ENCODE results near the gene ATF6.
"Not testable (repeated sequence)": the region's sequence is repeated elsewhere in the genome, so short reads cannot be mapped to it uniquely, and the experiment has no call there.

DNA sequence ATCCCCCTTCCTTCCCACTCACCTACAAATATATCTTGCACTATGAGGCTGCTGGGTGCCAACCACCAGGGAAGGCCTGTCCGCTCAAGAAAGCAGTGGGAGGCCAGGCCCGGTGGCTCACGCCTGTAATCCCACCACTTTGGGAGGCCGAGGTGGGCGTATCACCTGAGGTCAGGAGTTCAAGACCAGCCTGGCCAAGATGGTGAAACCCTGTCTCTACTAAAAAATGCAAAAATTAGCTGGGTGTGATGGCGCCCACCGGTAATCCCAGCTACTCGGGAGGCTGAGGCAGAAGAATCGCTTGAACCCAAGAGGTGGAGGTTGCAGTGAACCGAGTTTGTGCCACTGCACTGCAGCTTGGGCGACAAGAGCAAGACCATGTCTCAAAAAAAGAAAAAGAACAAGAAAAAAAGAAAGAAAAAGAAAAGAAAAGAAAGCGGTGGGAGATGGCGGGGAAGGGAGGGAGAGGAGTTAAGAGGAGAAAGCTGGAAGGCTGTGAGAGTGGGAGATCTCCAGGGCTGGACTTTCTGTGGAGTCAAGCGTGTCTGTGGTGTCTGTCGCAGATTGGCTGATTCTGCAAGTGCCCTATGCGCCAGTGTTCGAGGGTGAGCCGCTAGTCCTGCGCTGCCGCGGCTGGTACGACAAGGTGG is 40.7 kb upstream of the ATF6 start:
- not testable (repeated sequence) for TF ChIP-seq FOXA1 (IDR thresholded peaks at IDR 0.05); TARDBP (IDR thresholded peaks at IDR 0.05); FOXK2 (IDR thresholded peaks at IDR 0.05); SUZ12 (IDR thresholded peaks at IDR 0.05); FOXM1 (IDR thresholded peaks at IDR 0.05; ENCODE audit: borderline replicate concordance); HDGF (IDR thresholded peaks at IDR 0.05; ENCODE audit: borderline replicate concordance); ZNF384 (IDR thresholded peaks at IDR 0.05)
- TF ChIP-seq, protein P1, sequence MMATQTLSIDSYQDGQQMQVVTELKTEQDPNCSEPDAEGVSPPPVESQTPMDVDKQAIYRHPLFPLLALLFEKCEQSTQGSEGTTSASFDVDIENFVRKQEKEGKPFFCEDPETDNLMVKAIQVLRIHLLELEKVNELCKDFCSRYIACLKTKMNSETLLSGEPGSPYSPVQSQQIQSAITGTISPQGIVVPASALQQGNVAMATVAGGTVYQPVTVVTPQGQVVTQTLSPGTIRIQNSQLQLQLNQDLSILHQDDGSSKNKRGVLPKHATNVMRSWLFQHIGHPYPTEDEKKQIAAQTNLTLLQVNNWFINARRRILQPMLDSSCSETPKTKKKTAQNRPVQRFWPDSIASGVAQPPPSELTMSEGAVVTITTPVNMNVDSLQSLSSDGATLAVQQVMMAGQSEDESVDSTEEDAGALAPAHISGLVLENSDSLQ (IDR thresholded peaks at IDR 0.05) = not testable (repeated sequence)

All from HEK293T (cell line).